Esophagus muscularis mucosa (tissue), 4 donors: ENCODE data around the gene KIAA0825.

ENCODE experiments used
- EP300 ChIP-seq: sonication (generic); formaldehyde crosslinking; IDR thresholded peaks from one replicate; pipeline ENCODE4 v1.6.1; 2017; ENCODE audit warnings: antibody characterized with exemption
- POLR2A ChIP-seq: fragments of 450-650 bp; IDR thresholded peaks from one replicate; pipeline ENCODE4 v1.6.1; 2017; ENCODE audit warnings: antibody characterized with exemption, moderate library complexity, mild to moderate bottlenecking, low read depth
- POLR2AphosphoS5 ChIP-seq, 2 donors: sonication (generic); formaldehyde crosslinking; IDR thresholded peaks; one replicate each; pipeline ENCODE4 v1.6.1; 2017; ENCODE audit warnings: antibody characterized with exemption in 2 of 2
- TF ChIP-seq, protein P1 (sequence below), 3 experiments: fragments of 200-600 bp in 2 of 3; fragments of 450-650 bp in 1 of 3; sonication (generic) in 2 of 3; IDR thresholded peaks; one replicate each; pipeline ENCODE4 v1.5.1; 2017 to 2019; ENCODE audit warnings: antibody characterized with exemption in 3 of 3, mild to moderate bottlenecking in 2 of 3, moderate library complexity in 1 of 3

DNA sequence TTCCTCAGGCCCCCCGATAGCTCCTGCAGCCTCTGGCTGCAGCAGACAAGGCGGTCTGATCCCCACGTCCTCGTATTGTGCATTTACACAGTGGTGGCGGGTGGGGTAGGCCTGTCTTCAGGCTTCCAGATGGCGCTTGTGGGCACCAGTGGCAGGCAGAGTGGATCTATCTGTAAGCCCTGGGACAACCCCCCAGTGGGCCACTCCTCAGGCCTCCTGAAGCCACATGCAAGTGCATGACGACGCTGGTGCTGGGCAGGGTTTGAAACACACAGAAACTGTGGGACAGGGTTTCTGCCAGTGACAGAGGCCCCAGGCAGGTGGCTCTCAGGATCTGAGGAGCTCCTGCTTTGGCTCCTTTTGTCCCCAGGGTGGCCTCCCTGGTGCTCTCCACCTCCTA lies 42.1 kb upstream of the KIAA0825 start:
- TF ChIP-seq, protein P1, sequence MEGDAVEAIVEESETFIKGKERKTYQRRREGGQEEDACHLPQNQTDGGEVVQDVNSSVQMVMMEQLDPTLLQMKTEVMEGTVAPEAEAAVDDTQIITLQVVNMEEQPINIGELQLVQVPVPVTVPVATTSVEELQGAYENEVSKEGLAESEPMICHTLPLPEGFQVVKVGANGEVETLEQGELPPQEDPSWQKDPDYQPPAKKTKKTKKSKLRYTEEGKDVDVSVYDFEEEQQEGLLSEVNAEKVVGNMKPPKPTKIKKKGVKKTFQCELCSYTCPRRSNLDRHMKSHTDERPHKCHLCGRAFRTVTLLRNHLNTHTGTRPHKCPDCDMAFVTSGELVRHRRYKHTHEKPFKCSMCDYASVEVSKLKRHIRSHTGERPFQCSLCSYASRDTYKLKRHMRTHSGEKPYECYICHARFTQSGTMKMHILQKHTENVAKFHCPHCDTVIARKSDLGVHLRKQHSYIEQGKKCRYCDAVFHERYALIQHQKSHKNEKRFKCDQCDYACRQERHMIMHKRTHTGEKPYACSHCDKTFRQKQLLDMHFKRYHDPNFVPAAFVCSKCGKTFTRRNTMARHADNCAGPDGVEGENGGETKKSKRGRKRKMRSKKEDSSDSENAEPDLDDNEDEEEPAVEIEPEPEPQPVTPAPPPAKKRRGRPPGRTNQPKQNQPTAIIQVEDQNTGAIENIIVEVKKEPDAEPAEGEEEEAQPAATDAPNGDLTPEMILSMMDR (IDR thresholded peaks at IDR 0.05): no peak
- TF ChIP-seq EP300 (no peak), POLR2A (no peak), POLR2AphosphoS5 (IDR thresholded peaks at IDR 0.05) (no peak)
